ENCODE measurements around the gene PDLIM7. TPM values are rescaled to one million over a fixed set of nuclear protein-coding genes. Genes with fewer than 3 reads are reported as not detected.

Gene PDLIM7
- total and polyA plus RNA-seq, 2 experiments from 2014 or later = 94.7 to 128 TPM

DNA sequence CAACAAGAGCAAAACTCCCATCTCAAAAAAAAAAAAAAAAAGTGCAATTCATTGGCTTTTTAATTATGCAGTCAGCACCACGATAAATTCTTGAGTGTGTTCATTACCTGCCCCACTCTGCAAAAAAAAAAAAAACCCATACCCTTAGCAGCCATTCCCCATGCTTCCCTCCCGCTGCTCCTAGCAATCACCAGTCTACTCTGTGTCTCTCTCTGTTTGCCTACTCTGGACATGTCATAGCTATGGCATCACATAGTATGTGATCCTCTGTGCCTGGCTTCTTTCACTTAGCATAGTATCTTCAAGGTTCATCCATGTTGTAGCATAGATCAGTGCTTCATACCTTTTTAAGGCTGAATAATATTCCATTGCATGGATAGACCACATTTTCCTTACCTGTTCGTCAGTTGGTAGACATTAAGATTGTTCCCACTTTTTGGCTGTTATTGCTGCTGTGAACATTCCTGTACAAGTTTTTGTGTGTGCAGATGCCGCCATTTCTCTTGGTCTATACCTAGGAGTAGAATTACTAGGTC, 57.8 kb downstream of the PDLIM7 start (continued):
- TF ChIP-seq STAT1 (IDR thresholded peaks at IDR 0.05; ENCODE audit: unreplicated experiment) (no peak), POLR2AphosphoS5 (IDR thresholded peaks at IDR 0.05; ENCODE audit: low read depth) (no peak), ZNF114 (CRISPR knock-in tag; IDR thresholded peaks at IDR 0.05) (no peak), JUNB (IDR thresholded peaks at IDR 0.05; ENCODE audit: unreplicated experiment) (no peak), EZH2 (IDR thresholded peaks at IDR 0.05; ENCODE audit: low read depth, unreplicated experiment) (no peak)
- TF ChIP-seq, protein P1, sequence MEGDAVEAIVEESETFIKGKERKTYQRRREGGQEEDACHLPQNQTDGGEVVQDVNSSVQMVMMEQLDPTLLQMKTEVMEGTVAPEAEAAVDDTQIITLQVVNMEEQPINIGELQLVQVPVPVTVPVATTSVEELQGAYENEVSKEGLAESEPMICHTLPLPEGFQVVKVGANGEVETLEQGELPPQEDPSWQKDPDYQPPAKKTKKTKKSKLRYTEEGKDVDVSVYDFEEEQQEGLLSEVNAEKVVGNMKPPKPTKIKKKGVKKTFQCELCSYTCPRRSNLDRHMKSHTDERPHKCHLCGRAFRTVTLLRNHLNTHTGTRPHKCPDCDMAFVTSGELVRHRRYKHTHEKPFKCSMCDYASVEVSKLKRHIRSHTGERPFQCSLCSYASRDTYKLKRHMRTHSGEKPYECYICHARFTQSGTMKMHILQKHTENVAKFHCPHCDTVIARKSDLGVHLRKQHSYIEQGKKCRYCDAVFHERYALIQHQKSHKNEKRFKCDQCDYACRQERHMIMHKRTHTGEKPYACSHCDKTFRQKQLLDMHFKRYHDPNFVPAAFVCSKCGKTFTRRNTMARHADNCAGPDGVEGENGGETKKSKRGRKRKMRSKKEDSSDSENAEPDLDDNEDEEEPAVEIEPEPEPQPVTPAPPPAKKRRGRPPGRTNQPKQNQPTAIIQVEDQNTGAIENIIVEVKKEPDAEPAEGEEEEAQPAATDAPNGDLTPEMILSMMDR (conservative IDR thresholded peaks at IDR 0.05; ENCODE audit: low read depth in 2 of 2) = no peak

DNA sequence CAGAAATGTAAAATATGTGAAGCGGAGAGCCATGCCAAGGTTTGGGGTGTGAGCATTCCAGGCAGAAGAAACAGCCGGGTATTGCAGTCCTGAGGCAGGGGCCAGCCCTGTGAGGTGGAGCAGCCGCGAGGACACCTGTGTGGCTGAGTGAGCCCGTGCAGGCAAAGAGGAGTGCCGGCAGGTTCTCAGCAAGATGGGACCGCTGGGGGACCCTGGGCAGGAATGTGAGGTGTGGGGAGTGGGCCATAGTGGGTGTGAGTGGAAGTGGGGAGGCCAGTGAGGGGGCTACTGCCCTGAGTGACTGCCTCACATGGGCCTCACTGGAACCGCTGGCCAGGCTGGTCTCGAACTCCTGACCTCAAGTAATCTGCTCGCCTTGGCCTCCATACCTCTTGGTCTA, 58.9 kb downstream of the PDLIM7 start:
- H3K27ac Mint-ChIP-seq = no peak overlapping the region
- no peaks in the 10 kb centered on the region for H3K79me2 ChIP-seq (replicated peaks; ENCODE audit: insufficient read depth)
- TF ChIP-seq POLR2AphosphoS5 (IDR thresholded peaks at IDR 0.05; ENCODE audit: low read depth) (no peak), STAT1 (IDR thresholded peaks at IDR 0.05; ENCODE audit: unreplicated experiment) (no peak), JUNB (IDR thresholded peaks at IDR 0.05; ENCODE audit: unreplicated experiment) (no peak), CREB1 (CRISPR knock-in tag; IDR thresholded peaks at IDR 0.05; ENCODE audit: low read depth) (no peak), NANOG (IDR thresholded peaks at IDR 0.05; ENCODE audit: borderline replicate concordance) (no peak), ZNF331 (CRISPR knock-in tag; IDR thresholded peaks at IDR 0.05; ENCODE audit: low read depth) (no peak), EZH2 (IDR thresholded peaks at IDR 0.05; ENCODE audit: low read depth, unreplicated experiment) (no peak)
- TF ChIP-seq, protein P2, sequence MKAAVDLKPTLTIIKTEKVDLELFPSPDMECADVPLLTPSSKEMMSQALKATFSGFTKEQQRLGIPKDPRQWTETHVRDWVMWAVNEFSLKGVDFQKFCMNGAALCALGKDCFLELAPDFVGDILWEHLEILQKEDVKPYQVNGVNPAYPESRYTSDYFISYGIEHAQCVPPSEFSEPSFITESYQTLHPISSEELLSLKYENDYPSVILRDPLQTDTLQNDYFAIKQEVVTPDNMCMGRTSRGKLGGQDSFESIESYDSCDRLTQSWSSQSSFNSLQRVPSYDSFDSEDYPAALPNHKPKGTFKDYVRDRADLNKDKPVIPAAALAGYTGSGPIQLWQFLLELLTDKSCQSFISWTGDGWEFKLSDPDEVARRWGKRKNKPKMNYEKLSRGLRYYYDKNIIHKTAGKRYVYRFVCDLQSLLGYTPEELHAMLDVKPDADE (IDR thresholded peaks at IDR 0.05) = no peak
- TF ChIP-seq, protein P3, sequence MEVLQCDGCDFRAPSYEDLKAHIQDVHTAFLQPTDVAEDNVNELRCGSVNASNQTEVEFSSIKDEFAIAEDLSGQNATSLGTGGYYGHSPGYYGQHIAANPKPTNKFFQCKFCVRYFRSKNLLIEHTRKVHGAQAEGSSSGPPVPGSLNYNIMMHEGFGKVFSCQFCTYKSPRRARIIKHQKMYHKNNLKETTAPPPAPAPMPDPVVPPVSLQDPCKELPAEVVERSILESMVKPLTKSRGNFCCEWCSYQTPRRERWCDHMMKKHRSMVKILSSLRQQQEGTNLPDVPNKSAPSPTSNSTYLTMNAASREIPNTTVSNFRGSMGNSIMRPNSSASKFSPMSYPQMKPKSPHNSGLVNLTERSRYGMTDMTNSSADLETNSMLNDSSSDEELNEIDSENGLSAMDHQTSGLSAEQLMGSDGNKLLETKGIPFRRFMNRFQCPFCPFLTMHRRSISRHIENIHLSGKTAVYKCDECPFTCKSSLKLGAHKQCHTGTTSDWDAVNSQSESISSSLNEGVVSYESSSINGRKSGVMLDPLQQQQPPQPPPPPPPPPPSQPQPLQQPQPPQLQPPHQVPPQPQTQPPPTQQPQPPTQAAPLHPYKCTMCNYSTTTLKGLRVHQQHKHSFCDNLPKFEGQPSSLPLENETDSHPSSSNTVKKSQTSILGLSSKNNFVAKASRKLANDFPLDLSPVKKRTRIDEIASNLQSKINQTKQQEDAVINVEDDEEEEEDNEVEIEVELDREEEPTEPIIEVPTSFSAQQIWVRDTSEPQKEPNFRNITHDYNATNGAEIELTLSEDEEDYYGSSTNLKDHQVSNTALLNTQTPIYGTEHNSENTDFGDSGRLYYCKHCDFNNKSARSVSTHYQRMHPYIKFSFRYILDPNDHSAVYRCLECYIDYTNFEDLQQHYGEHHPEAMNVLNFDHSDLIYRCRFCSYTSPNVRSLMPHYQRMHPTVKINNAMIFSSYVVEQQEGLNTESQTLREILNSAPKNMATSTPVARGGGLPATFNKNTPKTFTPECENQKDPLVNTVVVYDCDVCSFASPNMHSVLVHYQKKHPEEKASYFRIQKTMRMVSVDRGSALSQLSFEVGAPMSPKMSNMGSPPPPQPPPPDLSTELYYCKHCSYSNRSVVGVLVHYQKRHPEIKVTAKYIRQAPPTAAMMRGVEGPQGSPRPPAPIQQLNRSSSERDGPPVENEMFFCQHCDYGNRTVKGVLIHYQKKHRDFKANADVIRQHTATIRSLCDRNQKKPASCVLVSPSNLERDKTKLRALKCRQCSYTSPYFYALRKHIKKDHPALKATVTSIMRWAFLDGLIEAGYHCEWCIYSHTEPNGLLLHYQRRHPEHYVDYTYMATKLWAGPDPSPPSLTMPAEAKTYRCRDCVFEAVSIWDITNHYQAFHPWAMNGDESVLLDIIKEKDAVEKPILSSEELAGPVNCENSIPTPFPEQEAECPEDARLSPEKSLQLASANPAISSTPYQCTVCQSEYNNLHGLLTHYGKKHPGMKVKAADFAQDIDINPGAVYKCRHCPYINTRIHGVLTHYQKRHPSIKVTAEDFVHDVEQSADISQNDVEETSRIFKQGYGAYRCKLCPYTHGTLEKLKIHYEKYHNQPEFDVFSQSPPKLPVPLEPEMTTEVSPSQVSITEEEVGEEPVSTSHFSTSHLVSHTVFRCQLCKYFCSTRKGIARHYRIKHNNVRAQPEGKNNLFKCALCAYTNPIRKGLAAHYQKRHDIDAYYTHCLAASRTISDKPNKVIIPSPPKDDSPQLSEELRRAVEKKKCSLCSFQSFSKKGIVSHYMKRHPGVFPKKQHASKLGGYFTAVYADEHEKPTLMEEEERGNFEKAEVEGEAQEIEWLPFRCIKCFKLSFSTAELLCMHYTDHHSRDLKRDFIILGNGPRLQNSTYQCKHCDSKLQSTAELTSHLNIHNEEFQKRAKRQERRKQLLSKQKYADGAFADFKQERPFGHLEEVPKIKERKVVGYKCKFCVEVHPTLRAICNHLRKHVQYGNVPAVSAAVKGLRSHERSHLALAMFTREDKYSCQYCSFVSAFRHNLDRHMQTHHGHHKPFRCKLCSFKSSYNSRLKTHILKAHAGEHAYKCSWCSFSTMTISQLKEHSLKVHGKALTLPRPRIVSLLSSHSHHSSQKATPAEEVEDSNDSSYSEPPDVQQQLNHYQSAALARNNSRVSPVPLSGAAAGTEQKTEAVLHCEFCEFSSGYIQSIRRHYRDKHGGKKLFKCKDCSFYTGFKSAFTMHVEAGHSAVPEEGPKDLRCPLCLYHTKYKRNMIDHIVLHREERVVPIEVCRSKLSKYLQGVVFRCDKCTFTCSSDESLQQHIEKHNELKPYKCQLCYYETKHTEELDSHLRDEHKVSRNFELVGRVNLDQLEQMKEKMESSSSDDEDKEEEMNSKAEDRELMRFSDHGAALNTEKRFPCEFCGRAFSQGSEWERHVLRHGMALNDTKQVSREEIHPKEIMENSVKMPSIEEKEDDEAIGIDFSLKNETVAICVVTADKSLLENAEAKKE (CRISPR knock-in tag; IDR thresholded peaks at IDR 0.05) = no peak
- TF ChIP-seq, protein P4, sequence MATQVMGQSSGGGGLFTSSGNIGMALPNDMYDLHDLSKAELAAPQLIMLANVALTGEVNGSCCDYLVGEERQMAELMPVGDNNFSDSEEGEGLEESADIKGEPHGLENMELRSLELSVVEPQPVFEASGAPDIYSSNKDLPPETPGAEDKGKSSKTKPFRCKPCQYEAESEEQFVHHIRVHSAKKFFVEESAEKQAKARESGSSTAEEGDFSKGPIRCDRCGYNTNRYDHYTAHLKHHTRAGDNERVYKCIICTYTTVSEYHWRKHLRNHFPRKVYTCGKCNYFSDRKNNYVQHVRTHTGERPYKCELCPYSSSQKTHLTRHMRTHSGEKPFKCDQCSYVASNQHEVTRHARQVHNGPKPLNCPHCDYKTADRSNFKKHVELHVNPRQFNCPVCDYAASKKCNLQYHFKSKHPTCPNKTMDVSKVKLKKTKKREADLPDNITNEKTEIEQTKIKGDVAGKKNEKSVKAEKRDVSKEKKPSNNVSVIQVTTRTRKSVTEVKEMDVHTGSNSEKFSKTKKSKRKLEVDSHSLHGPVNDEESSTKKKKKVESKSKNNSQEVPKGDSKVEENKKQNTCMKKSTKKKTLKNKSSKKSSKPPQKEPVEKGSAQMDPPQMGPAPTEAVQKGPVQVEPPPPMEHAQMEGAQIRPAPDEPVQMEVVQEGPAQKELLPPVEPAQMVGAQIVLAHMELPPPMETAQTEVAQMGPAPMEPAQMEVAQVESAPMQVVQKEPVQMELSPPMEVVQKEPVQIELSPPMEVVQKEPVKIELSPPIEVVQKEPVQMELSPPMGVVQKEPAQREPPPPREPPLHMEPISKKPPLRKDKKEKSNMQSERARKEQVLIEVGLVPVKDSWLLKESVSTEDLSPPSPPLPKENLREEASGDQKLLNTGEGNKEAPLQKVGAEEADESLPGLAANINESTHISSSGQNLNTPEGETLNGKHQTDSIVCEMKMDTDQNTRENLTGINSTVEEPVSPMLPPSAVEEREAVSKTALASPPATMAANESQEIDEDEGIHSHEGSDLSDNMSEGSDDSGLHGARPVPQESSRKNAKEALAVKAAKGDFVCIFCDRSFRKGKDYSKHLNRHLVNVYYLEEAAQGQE (IDR thresholded peaks at IDR 0.05; ENCODE audit: unreplicated experiment) = no peak

More for the DNA sequence above, 58.9 kb downstream of the PDLIM7 start:
- peaks cover 3% of the 10 kb centered on the region; the same call in 1 of the 2 replicates for H3K36me3 ChIP-seq (ENCODE audit: insufficient read depth)
- Mint-ChIP-seq H3K27me3 (ENCODE audit: insufficient read depth, low read depth, poor library complexity) (peaks cover 16% of the 10 kb centered on the region), H3K4me3 (no peak overlapping the region; the same call in 2 of the 3 replicates), H3K9me3 (peaks cover 4% of the 10 kb centered on the region; the same call in 1 of the 3 replicates), H3K4me1 (peaks cover 9% of the 10 kb centered on the region), H3K36me3 (ENCODE audit: low read depth) (peaks cover 56% of the 10 kb centered on the region)
- H3K27me3 ChIP-seq (ENCODE audit: insufficient read depth) = no peaks in the 10 kb centered on the region
- no peak for ATAC-seq
- no peak overlapping the region for H2AFZ ChIP-seq
- no peak overlapping the region for H3K4me3 ChIP-seq
- H3K4me1 ChIP-seq (ENCODE audit: insufficient read depth) = 0 out of 2 replicates have a peak, but pooled peaks cover 3% of the 10 kb centered on the region
- no peak for DNase-seq (ENCODE audit: low spot score)
- H4K20me1 ChIP-seq (replicated peaks; ENCODE audit: insufficient read depth) = no peaks in the 10 kb centered on the region
- H3K9me2 ChIP-seq (ENCODE audit: insufficient read depth) = no peaks in the 10 kb centered on the region
- peaks cover 7% of the 10 kb centered on the region; the same call in 1 of the 2 replicates for H3F3A ChIP-seq (replicated peaks; ENCODE audit: low read depth)
- H3K27ac ChIP-seq (ENCODE audit: low read depth) = no peak overlapping the region
- H3K4me2 ChIP-seq = no peak overlapping the region
